ENCODE results near the gene ZBTB46. TPM values are rescaled to one million over a fixed set of nuclear protein-coding genes. Genes with fewer than 3 reads are reported as not detected.

ZBTB46 gene
- total and polyA plus RNA-seq, 2 donors (not counting 1 experiment from before 2014, with no cell fraction given): 0.96 to 4.5 TPM

- TF ChIP-seq CTCF (conservative IDR thresholded peaks at IDR 0.05 in 1 of 2, IDR thresholded peaks at IDR 0.05 in 1 of 2; ENCODE audit: low read depth in 1 of 2, low read length in 2 of 2) (no peak), EZH2 (IDR thresholded peaks at IDR 0.05; ENCODE audit: low read length, missing control alignments) (no peak)
- peaks cover 15% of the 10 kb centered on the region for H3K36me3 ChIP-seq (ENCODE audit: control insufficient read depth, insufficient read depth, low read length)
- no peak overlapping the region for H2AFZ ChIP-seq (ENCODE audit: low read length)
- H3K27ac ChIP-seq (ENCODE audit: insufficient read depth, low read length): no peak overlapping the region
- H3K9ac ChIP-seq (ENCODE audit: insufficient read depth, low read length): no peak overlapping the region
- H3K4me3 ChIP-seq (replicated peaks in 1 of 4; ENCODE audit: control extremely low read depth in 1 of 4, insufficient read depth in 1 of 4, low read depth in 3 of 4, low read length in 4 of 4): no peak overlapping the region
- H4K20me1 ChIP-seq (ENCODE audit: control insufficient read depth, extremely low read depth, insufficient read depth, low read length): no peaks in the 10 kb centered on the region
- DNase-seq (ENCODE audit: low read depth in 2 of 2): no peak
- H3K27me3 ChIP-seq (ENCODE audit: control insufficient read depth, insufficient read depth, low read length): no peaks in the 10 kb centered on the region
- H3K9me3 ChIP-seq (ENCODE audit: control insufficient read depth, insufficient read depth, low read depth, low read length): no peaks in the 10 kb centered on the region
- peaks cover 56% of the 10 kb centered on the region for H3K79me2 ChIP-seq (ENCODE audit: control insufficient read depth, insufficient read depth, low read length)
- peaks cover 8% of the 10 kb centered on the region for H3K4me1 ChIP-seq (ENCODE audit: control insufficient read depth, extremely low read depth, insufficient read depth, low read length)
- no peak overlapping the region for H3K4me2 ChIP-seq (ENCODE audit: extremely low read depth, insufficient read depth, low read length)
These were observed 119.9 kb downstream of the ZBTB46 start for GRCh38 chr20:63711085-63711645.

- no peak overlapping the region for H3K9ac ChIP-seq (ENCODE audit: insufficient read depth, low read length)
- H4K20me1 ChIP-seq (ENCODE audit: control insufficient read depth, extremely low read depth, insufficient read depth, low read length): no peaks in the 10 kb centered on the region
- no peaks in the 10 kb centered on the region for H3K9me3 ChIP-seq (ENCODE audit: control insufficient read depth, insufficient read depth, low read depth, low read length)
- no peaks in the 10 kb centered on the region for H3K27me3 ChIP-seq (ENCODE audit: control insufficient read depth, insufficient read depth, low read length)
- peaks cover 64% of the 10 kb centered on the region for H3K79me2 ChIP-seq (ENCODE audit: control insufficient read depth, insufficient read depth, low read length)
- TF ChIP-seq CTCF (conservative IDR thresholded peaks at IDR 0.05 in 1 of 2, IDR thresholded peaks at IDR 0.05 in 1 of 2; ENCODE audit: low read depth in 1 of 2, low read length in 2 of 2) (no peak), EZH2 (IDR thresholded peaks at IDR 0.05; ENCODE audit: low read length, missing control alignments) (no peak)
- H2AFZ ChIP-seq (ENCODE audit: low read length): no peak overlapping the region
- peak overlapping the region; percentile 64 to 89 (median 74) for H3K4me3 ChIP-seq (replicated peaks in 1 of 4; ENCODE audit: control extremely low read depth in 1 of 4, insufficient read depth in 1 of 4, low read depth in 3 of 4, low read length in 4 of 4)
- H3K4me1 ChIP-seq (ENCODE audit: control insufficient read depth, extremely low read depth, insufficient read depth, low read length): peaks cover 9% of the 10 kb centered on the region
- DNase-seq (ENCODE audit: low read depth in 2 of 2): no peak
- H3K4me2 ChIP-seq (ENCODE audit: extremely low read depth, insufficient read depth, low read length): peak overlapping the region; percentile 99
- H3K36me3 ChIP-seq (ENCODE audit: control insufficient read depth, insufficient read depth, low read length): peaks cover 32% of the 10 kb centered on the region
- H3K27ac ChIP-seq (ENCODE audit: insufficient read depth, low read length): no peak overlapping the region
These were observed 121.9 kb downstream of the ZBTB46 start for GRCh38 chr20:63709149-63709527.

GRCh38 chr20:63708301-63709148, 122.5 kb downstream of the ZBTB46 start:
- Histone ChIP-seq H3K27ac (ENCODE audit: insufficient read depth, low read length) (peak overlapping the region; percentile 80), H4K20me1 (ENCODE audit: control insufficient read depth, extremely low read depth, insufficient read depth, low read length) (no peaks in the 10 kb centered on the region)
- no peak for TF ChIP-seq EZH2 (IDR thresholded peaks at IDR 0.05; ENCODE audit: low read length, missing control alignments)
- TF ChIP-seq CTCF (conservative IDR thresholded peaks at IDR 0.05 in 1 of 2, IDR thresholded peaks at IDR 0.05 in 1 of 2; ENCODE audit: low read depth in 1 of 2, low read length in 2 of 2): no peak

More at GRCh38 chr20:63708301-63709148, 122.5 kb downstream of the ZBTB46 start:
- no peak overlapping the region for H2AFZ ChIP-seq (ENCODE audit: low read length)
- peaks cover 35% of the 10 kb centered on the region for H3K36me3 ChIP-seq (ENCODE audit: control insufficient read depth, insufficient read depth, low read length)
- H3K4me2 ChIP-seq (ENCODE audit: extremely low read depth, insufficient read depth, low read length): peak overlapping the region; percentile 99
- H3K27me3 ChIP-seq (ENCODE audit: control insufficient read depth, insufficient read depth, low read length): no peaks in the 10 kb centered on the region
- H3K9ac ChIP-seq (ENCODE audit: insufficient read depth, low read length): peak overlapping the region; percentile 91
- no peaks in the 10 kb centered on the region for H3K9me3 ChIP-seq (ENCODE audit: control insufficient read depth, insufficient read depth, low read depth, low read length)
- peaks cover 62% of the 10 kb centered on the region for H3K79me2 ChIP-seq (ENCODE audit: control insufficient read depth, insufficient read depth, low read length)
- DNase-seq (ENCODE audit: low read depth in 2 of 2): no peak
- H3K4me1 ChIP-seq (ENCODE audit: control insufficient read depth, extremely low read depth, insufficient read depth, low read length): peaks cover 9% of the 10 kb centered on the region
- H3K4me3 ChIP-seq (replicated peaks in 1 of 4; ENCODE audit: control extremely low read depth in 1 of 4, insufficient read depth in 1 of 4, low read depth in 3 of 4, low read length in 4 of 4): peak overlapping the region; percentile 64 to 89 (median 74)
